Stimulated activated CD4-positive, alpha-beta T cell treated with anti-CD3 and anti-CD28 coated beads, Interleukin-4, amount 100 ng/mL, for 1 hour (primary cell): Measurements from ENCODE around the gene KLC1.

Source experiments
- DNase-seq: peaks from one replicate; pipeline ENCODE4 v3.0.0-alpha.2; 2020

Gene KLC1

GRCh38 chr14:103707329-103708263, 78.6 kb downstream of the KLC1 start:
- no peak for DNase-seq

- no peak for DNase-seq
Measured at GRCh38 chr14:103708750-103709187, 79.8 kb downstream of the KLC1 start.

- DNase-seq, result no peak
Measured at GRCh38 chr14:103709814-103710213, 80.8 kb downstream of the KLC1 start.

GRCh38 chr14:103710771-103711377, 81.9 kb downstream of the KLC1 start:
- no peak for DNase-seq

GRCh38 chr14:103711516-103712431, 82.8 kb downstream of the KLC1 start:
- DNase-seq, result no peak

- DNase-seq, result no peak
Measured at GRCh38 chr14:103712633-103713247, 83.7 kb downstream of the KLC1 start.

DNA sequence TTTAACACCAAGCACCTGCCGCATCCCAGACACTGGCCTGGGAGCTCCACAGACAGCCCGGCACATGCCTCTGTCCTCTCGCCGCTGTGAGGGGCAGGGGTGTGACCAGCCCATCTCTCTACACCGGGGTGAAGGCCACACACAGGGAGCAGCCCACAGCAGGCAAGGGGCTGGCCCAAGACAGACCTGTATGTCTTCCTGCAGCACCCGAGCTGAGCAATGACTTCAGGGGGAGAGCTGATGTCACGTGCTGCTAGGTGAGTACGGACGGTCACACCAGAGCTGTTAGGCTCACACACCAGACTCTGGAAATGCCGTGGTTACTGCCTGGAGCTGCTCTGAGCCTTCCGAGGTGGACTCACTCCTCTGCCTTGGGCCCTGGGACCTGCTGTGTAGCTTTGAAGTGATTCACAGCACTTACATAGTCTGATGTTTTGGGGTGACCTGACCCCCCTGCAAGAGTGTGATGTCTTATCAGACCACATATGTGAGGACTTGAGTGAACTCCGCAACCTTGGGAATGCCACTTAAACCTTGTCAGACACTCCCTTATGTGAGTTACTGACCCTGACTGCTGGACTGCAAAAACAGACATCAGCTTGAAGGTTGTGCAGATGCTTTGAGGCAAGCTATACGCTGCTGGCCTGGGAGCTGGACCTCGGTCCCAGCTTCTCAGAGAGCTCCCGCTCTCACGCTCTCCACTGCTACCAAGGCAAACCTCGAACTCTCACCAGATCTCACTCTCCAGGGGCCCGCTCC, 84.5 kb downstream of the KLC1 start:
- no peak for DNase-seq

DNA sequence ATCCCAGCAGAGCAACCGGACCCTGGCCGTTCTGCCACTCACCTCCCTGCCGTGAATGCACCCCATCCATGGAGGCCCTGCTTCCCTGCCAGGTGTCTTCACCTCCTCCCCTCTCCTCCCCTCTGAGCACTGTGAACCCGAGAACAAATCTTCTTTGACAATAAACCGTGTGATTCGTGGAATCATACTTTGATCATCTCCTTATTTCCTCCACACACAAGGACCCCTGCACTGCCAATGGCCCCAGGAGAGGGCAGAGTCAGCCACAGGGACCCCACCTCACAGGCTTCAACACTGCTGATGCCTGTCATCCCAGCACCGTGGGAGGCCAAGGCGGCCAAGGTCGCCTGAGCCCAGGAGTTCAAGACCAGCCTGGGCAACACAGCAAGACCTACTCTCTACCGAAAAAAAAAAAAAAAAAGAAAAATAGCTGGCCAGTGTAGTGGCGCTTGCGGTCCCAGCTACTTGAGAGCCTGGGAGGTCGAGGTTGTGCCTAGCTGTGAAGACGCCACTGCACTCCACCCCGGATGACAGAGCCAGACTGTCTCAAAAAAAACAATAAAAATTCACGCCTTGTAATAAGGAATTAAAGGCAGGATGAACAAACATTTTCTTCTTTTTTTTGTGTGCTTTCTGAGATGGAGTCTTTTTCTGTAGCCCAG, 85.2 kb downstream of the KLC1 start:
- DNase-seq, result no peak

DNA sequence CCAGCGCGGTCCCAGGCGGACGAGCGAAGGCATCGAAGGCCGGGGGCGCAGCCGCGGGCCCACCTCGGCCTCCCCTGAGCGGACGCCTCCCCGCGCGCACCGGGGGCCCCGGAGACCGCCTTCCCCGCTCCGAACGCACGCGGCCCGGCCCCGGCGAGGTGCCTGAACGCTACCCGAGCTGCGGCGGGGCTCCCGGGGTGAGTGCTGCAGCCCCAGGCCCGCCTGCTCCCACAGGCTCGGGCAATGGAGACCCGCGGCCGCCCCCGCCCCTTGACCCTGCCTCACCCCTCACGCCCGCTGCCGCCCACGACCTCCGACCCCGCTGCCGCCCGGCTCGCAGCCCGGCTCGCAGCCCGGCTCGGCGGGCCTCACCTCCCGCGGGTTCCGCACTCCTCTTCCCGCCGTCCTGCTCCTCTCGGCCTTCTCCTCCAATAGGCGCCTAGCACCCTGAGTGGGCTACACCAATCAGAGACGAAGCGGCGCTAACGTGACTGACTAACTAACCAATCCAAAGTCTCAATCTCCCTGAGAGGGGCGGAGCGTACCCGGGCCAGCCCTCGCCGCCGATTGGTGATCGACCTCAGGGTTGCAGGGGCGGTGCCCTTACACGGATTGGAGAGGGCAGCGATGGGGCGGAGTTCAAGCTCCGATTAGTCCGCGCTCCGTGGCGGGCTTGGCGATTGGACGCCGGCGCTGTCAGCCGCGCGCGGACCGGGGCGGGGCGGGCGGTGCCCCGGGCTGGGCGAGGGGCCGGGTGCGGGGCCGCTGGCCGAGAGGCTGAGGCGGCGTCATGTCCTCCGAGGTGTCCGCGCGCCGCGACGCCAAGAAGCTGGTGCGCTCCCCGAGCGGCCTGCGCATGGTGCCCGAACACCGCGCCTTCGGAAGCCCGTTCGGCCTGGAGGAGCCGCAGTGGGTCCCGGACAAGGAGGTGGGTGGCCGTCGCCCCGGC, 86.3 kb downstream of the KLC1 start, which contains the start of the genes XRCC3 and ZFYVE21:
Gene XRCC3, minus strand, starts transcription at position 400 of the 949 bp plus-strand sequence. CDS start 4,364 bp downstream, outside the sequence.
Gene ZFYVE21, plus strand, starts transcription at position 759 of the 949 bp plus-strand sequence. Its CDS starts 32 bp downstream, at position 791.
- peak; percentile 99 for DNase-seq

GRCh38 chr14:103716091-103716801, 87.2 kb downstream of the KLC1 start:
- peak; percentile 30 for DNase-seq

DNA sequence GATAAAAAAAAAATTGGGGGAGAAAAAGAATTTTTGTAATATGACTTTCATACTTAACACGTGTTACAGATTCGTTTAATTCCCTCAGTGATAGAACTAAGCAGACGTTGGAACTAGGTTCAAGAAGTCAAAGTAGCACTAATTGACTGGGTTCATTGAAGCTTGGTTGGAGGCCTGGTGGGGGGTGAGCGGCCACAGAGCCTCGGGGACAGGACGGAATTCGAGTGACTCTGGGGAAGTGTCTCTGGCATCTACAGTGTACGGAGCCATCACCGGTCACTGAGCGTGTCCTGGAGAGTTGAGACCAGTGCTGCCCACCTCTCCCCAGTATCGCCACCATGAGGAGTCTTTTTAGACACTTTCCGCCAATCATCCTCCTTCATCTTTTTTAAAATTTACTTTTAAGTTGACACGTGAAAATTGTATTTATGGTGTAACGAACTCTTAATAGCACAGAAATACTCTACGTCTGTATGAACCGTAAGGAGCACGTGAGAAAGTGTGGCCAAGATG, 87.9 kb downstream of the KLC1 start:
- no peak for DNase-seq

GRCh38 chr14:103718572-103718971, 89.6 kb downstream of the KLC1 start:
- no peak for DNase-seq

- no peak for DNase-seq
Measured at GRCh38 chr14:103719751-103720150, 90.7 kb downstream of the KLC1 start.

DNA sequence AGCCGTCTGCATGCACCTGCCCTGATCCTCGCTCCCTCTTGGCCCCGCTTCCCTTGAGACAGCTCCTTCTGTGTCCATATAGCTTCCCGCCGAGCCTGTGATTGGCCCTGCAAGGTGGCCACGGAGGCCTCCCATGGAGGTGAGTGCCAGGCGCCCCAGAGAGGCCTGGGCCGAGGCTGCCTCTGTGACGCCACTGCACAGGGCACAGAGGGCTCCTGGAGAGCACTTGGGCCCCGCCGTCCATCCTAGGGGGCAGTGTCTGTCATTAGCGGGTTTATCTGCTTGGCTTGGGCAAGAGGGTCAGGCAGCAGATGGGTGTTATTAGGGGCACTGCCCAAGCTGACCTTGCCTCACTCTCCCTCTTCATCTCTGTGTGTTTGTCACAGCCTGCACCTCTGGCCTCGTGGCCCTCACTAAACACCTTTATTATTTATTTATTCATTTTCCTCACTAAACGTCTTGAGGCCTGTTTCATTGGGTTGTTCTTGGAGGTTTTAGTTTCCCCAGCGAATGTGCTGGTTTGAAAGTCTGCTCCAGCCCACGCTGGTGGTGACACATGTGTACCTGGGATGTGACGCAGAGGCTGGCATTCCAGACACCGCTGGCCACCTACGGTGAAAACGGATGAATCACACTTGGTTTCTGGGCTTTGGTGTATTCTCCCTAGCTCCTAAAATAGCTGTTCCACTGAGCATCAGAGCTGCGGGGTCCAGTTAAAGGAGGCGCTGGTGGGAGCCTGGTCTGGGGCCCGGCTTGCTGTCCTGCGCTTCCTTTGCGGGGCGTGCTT, 92.5 kb downstream of the KLC1 start:
- peak; percentile 41 for DNase-seq

GRCh38 chr14:103723748-103724081, 94.7 kb downstream of the KLC1 start:
- no peak for DNase-seq

DNA sequence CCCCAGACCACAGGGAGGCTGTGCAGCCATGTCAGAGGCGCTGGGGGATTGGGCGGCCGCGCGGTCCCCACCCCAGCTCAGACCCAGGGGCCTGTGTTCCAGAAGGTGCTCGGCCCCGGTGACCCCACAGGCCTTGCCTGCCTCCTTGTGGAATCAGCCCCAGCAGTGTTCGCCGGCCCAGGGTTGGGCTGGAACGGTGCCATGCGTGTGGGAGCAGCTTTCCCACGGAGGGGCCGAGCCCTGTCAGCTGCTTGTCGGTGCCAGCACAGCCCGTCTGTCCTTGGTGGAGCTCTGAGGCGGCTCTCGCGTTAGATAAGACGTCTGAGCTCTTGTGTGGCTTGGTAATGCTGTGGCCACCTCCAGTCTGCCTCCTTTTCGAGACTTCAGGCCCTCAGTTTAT, 95.1 kb downstream of the KLC1 start:
- DNase-seq, result no peak

DNA sequence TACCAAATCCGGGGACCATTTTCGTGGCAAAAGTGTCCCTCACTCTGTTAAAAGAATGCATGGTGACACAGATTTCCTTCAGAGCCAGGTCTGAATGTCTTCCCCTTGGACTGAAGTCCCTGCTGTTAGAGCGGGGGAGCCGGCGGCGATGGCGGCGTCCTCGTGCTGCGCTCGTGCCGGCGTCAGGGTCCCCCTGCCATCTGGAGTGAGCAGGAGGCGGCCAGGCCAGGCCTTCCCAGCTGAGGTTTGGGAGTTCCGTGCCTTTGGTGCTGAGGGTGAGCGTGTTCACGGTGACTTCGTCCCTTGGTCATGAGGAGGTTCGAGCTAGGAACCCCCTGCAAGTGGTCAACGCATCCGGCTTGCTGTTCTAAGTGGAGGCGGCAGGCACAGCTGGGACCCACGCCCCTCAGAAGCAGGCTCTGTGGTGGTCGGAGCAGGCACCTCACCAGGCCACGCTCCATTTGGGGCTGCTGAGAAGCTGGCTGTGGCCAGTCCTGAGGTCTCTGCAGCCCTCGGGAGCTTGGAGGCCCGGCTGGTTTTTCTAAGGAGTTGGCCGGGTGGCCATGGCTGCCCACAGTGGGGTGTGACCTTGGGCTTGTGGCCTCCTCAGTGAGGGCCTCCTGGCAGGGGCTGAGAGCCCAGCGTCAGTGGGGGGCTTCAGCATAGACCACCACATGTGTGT, 96.1 kb downstream of the KLC1 start:
- DNase-seq, result no peak
